GM08714 (cell line): ENCODE measurements around the gene ANKRD53.

Experiments
- H3K4me3 ChIP-seq: fragments of 200-500 bp; sonication (Bioruptor generic); 2 replicates; pipeline ENCODE4 v1.5.1; 2014; ENCODE audit warnings: mild to moderate bottlenecking, low read length, inconsistent platforms
- ZNF274 ChIP-seq: IDR thresholded peaks from 2 replicates; pipeline ENCODE4 v1.6.1; 2012; ENCODE audit warnings: mild to moderate bottlenecking, low read depth, low read length

Gene ANKRD53

DNA sequence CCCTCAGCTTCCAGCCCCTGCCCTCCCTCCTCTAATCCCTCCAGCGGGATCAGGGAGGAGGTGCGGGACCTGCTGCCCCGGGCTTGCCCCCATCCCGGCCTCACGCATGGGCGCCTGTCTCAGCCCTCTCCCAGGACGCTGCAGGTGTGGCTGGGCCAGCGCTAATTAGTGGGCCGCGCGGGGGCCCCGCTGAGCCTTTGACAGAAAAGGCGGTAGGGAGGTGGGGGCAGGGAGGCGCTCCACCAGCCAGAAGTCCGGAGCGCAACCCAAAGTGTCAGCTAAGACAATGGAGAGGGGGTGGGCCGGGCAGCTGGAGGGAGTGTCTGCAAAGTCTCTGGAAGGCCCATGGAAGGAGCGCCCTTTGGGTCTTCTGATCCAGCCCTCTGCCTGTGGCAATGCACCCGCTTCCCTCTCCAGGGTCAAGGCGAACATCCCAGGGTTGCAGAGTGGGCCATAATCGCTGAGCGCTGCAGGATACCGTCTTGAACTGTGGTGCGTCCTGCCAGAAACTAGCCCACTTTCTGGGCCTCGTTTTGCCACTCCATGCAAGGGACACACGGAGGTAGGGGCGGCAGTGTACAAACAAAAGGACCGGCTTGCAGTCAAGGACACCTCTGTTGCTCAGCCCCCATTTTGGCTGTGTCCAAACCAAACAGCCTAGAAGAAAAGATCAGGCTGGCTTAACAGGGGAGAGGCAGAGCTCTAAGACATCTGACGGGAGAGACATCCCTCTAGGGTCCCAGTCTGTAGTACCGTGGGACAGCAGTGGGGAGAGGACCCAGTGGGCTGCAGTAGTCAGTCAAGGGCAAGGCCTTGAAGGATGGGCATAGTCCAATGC is 39.2 kb upstream of the ANKRD53 start:
- no peak overlapping the region for H3K4me3 ChIP-seq
- TF ChIP-seq ZNF274: no peak

DNA sequence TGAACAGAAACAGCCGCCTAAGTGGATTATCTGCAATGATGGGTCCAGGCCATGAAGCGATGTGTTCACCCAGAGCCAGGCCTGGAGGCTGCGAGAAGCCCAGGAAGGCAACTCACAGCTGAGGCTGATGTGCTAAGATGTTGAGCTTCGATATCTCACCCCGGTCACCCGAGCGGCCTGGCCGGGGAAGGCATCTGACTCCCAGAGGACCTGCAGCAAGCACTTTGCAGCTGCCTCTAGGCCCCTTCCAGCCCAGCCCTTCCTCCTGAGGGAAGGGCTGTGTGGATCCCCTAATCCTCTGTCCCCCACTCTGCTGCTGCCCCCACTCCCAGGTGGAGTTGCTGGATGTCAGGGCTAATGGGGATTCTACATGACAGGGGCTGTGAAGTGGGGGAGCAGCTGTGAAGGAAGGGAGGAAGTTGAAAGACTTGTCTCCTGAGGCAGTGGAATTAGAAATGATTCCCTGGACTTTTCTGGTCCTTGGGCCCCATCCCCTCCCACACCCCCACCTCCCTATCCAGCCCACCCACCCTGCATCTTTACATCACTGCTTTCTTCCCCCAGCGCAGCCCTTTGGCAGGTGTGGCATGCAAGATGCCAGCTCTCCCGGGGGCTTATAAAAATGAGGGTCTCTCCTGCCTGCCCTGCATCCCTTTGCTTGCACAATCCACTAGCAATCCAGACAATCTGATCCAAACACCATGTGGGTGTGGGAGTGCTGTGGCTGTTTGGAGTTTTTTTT is 38.4 kb upstream of the ANKRD53 start:
- no peak for TF ChIP-seq ZNF274
- no peak overlapping the region for H3K4me3 ChIP-seq

- TF ChIP-seq ZNF274: no peak
- no peak overlapping the region for H3K4me3 ChIP-seq
Observed at GRCh38 chr2:70941186-70941585, 37.2 kb upstream of the ANKRD53 start.

DNA sequence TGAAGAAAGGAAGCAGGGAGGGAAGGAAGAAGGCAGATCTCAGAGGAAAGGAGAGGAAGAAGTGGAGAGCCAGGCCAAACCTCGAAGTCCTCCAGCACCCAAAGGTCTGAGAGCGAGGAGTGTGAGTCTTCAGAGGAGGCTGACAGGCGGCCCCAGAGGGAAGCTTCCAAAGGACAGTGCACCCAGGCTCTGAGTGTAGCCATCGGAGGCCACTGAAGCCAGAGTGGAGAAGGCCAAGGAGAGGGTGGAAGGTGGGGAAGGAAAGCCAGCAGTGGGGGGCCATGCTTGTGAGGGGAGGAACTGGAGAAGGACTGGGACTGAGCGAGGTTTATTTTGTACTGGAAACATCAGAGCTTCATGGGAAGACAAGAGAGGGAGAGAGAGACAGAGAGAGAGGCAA is 36.7 kb upstream of the ANKRD53 start:
- TF ChIP-seq ZNF274: no peak
- H3K4me3 ChIP-seq: no peak overlapping the region

DNA sequence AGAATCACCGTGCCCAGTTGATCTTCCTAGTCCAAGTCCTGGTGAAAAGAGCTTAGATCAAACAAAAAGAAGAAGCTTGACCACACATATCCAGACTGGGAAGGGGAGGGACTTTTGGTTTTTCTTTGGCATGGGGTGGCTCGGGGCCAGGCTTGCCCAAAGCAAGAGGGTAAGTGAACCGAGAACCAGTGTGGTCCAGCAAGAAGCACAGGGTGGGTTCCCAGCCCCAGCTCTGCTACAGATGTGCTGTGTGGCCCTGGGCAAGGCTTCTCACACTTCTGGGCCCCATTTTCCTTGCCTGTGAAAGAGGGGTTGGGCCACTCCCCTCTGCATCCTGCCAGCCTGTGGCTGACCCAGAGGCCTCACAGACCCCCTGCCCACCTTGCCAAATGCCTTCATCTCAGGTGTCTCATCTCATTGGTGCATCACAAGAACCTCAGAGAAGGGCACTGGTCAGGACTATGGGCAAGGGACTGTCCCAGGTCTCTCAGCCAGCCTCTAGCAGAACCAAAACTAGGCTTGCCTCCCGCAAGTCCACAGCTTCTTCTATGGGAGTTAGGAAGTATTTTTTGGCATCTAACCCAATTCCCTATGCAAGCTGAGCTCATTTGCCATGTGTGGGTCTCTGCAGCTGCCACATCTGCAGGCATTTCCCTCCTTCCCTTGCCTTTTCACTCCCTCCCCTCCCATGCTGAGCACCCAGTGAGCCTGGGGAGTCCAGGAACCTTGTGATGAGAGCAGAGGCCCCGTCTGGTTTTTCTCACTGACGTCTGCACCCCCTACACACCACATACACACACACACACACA is 35.8 kb upstream of the ANKRD53 start:
- TF ChIP-seq ZNF274: no peak
- H3K4me3 ChIP-seq: no peak overlapping the region

GRCh38 chr2:70943205-70943871 is 35.1 kb upstream of the ANKRD53 start:
- no peak for TF ChIP-seq ZNF274
- no peak overlapping the region for H3K4me3 ChIP-seq

GRCh38 chr2:70944111-70944690 is 34.2 kb upstream of the ANKRD53 start:
- no peak overlapping the region for H3K4me3 ChIP-seq
- no peak for TF ChIP-seq ZNF274

GRCh38 chr2:70946832-70947442 is 31.5 kb upstream of the ANKRD53 start:
- no peak overlapping the region for H3K4me3 ChIP-seq
- no peak for TF ChIP-seq ZNF274

DNA sequence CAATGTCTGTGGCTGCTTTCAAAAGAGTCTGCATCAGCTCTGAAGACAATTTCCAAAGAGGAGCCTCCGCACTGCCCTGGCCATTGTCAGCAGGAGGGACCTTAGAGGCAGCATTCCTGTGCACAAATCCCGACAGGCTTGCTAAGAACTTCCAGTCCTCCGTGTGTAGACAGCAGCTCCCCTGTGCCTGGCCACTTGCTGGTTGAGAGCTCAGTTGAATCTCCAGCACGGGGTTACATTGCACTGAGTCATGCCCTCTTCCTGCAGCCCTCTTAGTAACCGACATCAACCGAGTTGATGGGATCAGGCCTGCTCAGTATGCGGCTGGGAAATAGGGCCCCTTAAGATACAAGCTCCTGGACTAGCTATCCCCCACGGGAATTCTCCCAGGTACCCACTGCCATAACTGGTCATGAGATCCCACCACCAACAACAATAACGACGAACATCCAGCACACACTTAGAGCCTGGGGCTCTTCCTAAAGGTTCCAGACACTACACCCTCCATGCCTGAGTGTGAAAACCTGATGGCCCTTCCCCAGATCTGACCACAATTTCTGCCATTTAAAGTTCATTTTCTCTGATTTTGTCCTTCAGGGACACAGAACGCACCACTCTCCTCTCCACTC is 30.8 kb upstream of the ANKRD53 start:
- no peak overlapping the region for H3K4me3 ChIP-seq
- no peak for TF ChIP-seq ZNF274

DNA sequence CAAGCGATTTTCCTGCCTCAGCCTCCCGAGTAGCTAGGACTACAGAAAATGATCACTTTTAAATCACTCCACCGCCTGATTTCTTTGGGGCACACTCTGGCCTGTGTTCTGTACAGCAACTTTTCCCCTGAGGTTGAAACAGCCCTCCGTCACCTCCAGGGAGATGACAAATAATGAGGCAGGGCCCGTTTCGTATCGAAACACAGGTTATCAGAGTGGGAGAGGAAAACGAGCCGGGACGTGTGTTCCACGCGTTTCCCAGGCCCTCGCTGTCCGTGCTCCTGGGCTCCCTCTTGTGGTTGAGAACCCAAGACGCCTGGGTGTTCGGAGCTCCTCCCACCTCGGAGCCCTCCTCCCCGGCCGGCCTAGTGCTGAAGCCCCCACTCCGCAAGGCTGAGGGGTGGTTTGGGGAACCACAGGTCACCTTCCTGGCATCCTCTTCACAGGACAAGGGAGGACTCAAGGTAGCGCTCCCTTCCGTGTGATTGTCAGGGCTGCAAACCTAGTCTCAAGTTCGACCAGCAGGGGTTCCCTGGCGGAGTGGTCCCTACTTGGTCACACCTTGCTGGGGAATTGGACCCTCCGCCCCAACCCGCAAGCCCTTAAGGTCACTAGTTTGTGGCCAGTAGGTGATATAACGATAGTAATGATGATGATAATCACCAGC is 30.0 kb upstream of the ANKRD53 start:
- H3K4me3 ChIP-seq: no peak overlapping the region
- no peak for TF ChIP-seq ZNF274

- TF ChIP-seq ZNF274: no peak
- no peak overlapping the region for H3K4me3 ChIP-seq
Observed at GRCh38 chr2:70949086-70949485, 29.3 kb upstream of the ANKRD53 start.

DNA sequence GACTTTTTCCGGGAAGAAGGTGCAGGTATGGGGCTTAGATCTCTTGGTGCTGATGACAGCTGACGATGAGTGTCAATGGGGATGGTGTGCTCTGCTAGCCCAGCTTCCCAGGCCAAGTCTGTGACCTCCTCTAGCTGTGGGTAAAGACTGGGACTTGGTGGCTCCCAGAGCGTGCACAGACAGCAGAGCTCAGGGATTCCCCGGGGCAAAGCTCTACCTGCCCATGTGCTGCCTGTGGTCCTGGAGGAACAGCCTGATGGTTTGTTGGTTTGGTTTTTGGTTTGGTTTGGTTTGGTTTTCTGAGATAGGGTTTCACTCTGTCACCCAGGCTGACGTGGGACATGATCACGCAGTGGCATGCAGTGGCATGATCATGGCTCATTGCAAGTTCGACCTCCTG is 23.5 kb upstream of the ANKRD53 start:
- TF ChIP-seq ZNF274: no peak
- no peak overlapping the region for H3K4me3 ChIP-seq
